GM12801 (cell line): ENCODE measurements around the gene ZNF609.

Experiments used
- TF ChIP-seq, protein P1 (sequence below): IDR thresholded peaks from one replicate; pipeline ENCODE4 v1.5.1; 2011; ENCODE audit warnings: control low read depth; ENCODE audit not compliant: insufficient read length; ENCODE audit errors: extremely low read depth

ZNF609 gene

DNA sequence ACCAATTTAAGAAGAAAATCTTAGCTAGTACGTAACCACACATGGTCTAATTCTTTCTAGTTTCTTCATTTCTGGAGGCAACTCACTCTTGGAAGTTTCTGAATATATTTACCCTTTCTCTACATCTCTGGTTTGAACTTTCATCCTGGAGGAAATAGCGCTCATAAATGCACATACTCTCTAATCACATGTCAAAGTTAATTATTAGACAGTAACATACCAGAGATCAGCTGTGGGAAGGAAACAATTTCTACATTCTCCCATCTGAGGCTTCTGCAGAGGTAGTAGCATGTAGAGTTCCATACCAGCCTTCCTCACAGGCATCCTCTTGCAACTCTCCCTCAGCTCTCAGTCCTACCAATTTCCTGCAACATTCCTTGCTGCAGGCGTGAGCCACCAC, 182.5 kb downstream of the ZNF609 start:
- TF ChIP-seq, protein P1, sequence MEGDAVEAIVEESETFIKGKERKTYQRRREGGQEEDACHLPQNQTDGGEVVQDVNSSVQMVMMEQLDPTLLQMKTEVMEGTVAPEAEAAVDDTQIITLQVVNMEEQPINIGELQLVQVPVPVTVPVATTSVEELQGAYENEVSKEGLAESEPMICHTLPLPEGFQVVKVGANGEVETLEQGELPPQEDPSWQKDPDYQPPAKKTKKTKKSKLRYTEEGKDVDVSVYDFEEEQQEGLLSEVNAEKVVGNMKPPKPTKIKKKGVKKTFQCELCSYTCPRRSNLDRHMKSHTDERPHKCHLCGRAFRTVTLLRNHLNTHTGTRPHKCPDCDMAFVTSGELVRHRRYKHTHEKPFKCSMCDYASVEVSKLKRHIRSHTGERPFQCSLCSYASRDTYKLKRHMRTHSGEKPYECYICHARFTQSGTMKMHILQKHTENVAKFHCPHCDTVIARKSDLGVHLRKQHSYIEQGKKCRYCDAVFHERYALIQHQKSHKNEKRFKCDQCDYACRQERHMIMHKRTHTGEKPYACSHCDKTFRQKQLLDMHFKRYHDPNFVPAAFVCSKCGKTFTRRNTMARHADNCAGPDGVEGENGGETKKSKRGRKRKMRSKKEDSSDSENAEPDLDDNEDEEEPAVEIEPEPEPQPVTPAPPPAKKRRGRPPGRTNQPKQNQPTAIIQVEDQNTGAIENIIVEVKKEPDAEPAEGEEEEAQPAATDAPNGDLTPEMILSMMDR = no peak

DNA sequence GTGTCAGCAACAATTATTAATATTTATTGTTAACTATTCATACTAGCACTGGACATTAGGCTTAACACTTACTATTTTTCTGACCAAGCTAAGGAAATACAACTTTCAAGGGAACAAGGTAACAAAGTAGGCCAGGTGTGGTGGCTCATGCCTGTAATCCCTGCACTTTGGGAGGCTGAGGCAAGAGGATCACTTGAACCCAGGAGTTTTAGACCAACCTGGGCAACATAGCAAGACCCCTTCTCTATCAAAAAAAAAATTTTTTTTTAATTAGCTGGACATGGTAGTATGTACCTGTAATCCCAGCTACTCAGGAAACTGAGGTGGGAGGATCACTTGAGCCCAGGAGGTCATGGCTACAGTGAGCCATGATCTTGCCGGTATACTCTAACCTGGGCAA, 183.3 kb downstream of the ZNF609 start:
- TF ChIP-seq, protein P1 = no peak

DNA sequence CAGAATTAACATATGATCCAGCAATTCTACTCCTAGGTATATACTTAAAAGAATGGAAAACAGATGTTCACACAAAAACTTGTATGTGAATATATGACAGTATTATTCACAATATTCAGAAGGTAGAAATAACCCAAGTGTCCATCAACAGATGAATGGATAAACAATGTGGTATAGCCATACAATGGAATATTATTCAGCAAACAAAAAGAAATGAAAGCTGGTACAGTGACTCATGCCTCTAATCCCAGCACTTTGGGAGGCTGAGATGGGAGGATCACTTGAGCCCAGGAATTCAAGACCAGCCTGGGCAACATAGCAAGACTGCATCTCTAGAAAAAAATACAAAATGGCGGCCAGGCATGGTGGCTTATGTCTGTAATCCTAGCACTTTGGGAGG, 185.6 kb downstream of the ZNF609 start:
- TF ChIP-seq, protein P1 = no peak

DNA sequence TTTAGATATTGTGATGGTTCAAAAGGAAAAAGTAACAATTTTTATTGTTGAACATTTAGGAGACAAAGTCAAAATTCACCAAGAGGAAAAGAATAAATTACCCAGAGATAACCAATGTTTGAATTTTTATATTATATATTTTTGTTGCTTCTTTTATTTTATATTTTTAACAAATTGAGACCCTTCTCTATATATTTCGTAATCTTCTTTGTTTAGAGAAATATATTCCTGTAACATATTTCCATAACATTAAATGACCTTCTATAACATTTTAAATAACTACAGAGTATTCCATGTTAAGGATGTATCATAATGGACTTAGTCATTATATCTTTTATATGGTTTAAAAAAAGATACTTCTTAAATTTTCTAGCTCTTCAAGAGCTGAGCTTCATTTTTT, 187.0 kb downstream of the ZNF609 start:
- TF ChIP-seq, protein P1 = no peak

DNA sequence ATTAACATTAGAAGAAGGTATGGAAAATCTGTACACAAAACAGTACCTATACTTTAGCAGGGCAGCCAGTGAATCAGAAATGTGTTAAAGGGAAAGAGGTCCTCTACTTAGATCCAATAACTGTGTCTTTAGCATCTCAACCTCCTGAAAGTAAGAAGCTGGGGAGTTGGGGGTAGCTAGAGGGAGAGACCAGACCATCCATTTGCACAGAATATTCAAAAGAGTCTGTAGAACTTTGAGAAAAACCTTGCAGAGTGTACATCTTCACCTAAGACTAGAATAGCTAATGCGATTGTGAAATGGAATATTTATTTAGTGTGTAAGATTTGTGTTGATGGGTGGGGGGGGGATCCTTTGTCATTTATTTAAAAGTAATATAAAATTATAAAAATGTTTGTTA, 190.2 kb downstream of the ZNF609 start:
- TF ChIP-seq, protein P1 = no peak

DNA sequence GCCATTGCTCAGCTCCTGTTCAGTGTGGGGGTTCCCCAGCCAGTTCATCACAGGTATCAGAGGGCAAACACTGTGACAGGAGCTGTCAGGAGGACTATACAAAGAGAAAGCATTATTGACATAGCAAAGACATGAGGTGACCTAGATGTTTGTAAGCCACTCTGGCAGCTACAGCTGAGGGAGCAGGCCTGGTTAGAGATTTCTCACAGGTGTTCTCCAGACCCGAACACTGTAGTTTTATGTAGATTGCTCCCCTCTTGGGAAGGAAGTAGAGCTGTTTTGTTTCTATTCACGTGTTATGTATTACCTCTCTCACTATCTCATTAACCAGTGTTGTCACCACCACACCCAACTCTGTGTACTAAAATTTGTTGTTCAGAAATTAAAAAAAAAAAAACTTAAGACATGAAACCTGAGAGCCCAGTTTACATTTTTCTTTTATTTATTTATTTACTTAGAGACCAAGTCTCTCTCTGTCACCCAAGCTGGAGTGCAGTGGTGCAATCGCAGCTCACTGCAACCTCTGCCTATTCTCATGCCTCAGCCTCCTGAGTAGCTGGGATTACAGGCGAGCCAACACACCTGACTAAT, 191.3 kb downstream of the ZNF609 start:
- TF ChIP-seq, protein P1 = no peak

DNA sequence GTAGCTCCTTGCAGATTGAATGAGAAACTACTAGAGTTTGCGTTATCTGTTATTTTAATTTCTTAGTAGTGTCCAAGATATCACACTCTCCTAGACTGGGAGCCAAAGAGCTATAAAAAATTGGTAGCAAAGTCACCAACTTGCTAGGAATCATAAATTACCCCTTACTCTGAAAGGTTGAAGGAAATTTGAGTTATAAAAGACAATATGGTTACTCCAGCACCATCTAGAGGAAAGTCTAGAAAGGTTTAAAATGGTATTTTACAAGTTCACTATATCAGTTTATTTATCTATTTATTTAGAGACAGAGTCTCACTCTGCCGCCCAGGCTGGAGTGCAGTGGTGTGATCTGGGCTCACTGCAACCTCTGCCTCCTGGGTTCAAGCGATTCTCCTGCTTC, 193.4 kb downstream of the ZNF609 start:
- TF ChIP-seq, protein P1 = no peak
